Neural crest cell (in vitro differentiated cells): Measurements from ENCODE around the gene CCL27. TPM values are rescaled to one million over a fixed set of nuclear protein-coding genes. Genes with fewer than 3 reads are reported as not detected.

Source experiments
- DNase-seq: peaks from one replicate; pipeline ENCODE4 v3.0.0; 2021; ENCODE audit warnings: low read depth, mixed read lengths, low spot score
- H3K27ac Mint-ChIP-seq: one replicate; pipeline ENCODE4 v1.8.0; 2021; ENCODE audit warnings: mild to moderate bottlenecking, mixed read lengths; ENCODE audit not compliant: unreplicated experiment
- H3K27me3 Mint-ChIP-seq: 2 replicates; pipeline ENCODE4 v1.8.0; 2021; ENCODE audit warnings: low read depth, mild to moderate bottlenecking, mixed read lengths
- H3K36me3 Mint-ChIP-seq: 2 replicates; pipeline ENCODE4 v1.8.0; 2021; ENCODE audit warnings: low read depth, mild to moderate bottlenecking, mixed read lengths
- H3K4me1 Mint-ChIP-seq: 2 replicates; pipeline ENCODE4 v1.8.0; 2021; ENCODE audit warnings: mixed read lengths
- H3K4me3 Mint-ChIP-seq: one replicate; pipeline ENCODE4 v1.8.0; 2021; ENCODE audit warnings: mild to moderate bottlenecking, mixed read lengths
- H3K9me3 Mint-ChIP-seq: 2 replicates; pipeline ENCODE4 v1.8.0; 2021; ENCODE audit warnings: mixed read lengths
- CTCF ChIP-seq: fragments of 200-600 bp; sonication (generic); conservative IDR thresholded peaks from 2 replicates; pipeline ENCODE4 v1.5.0; 2021; ENCODE audit warnings: antibody characterized with exemption, mild to moderate bottlenecking
- total RNA-seq: library from RNA; stranded (reverse); gene quantifications from 2 replicates; pipeline ENCODE4 v1.2.1, GENCODE V29; 2021

CCL27 gene
- total RNA-seq, 1 donor from 2014 or later: 0.86 TPM

GRCh38 chr9:34637356-34638137 is 24.9 kb downstream of the CCL27 start, which contains the start of gene SIGMAR1:
SIGMAR1 (minus strand) TSS chr9:34637787; CDS start chr9:34637697, 90 bp downstream.
- Mint-ChIP-seq H3K36me3 (peaks cover 5% of the 10 kb centered on the region), H3K4me1 (peaks cover 39% of the 10 kb centered on the region), H3K27ac (peak within 1 kb of the TSS; percentile 75), H3K27me3 (peaks cover 5% of the 10 kb centered on the region), H3K4me3 (peak within 1 kb of the TSS; percentile 91), H3K9me3 (peaks cover 2% of the 10 kb centered on the region)
- DNase-seq: peak; percentile 95
- TF ChIP-seq CTCF: no peak

- Mint-ChIP-seq H3K4me1 (peaks cover 39% of the 10 kb centered on the region), H3K27ac (peak overlapping the region; percentile 75), H3K9me3 (peaks cover 2% of the 10 kb centered on the region), H3K36me3 (peaks cover 5% of the 10 kb centered on the region), H3K27me3 (peaks cover 11% of the 10 kb centered on the region), H3K4me3 (peak overlapping the region; percentile 91)
- no peak for DNase-seq
- TF ChIP-seq CTCF: no peak
Measured at GRCh38 chr9:34636791-34637355, 25.6 kb downstream of the CCL27 start.

GRCh38 chr9:34635556-34635955 is 26.9 kb downstream of the CCL27 start:
- no peak for TF ChIP-seq CTCF
- H3K27me3 Mint-ChIP-seq: peaks cover 25% of the 10 kb centered on the region
- H3K36me3 Mint-ChIP-seq: peaks cover 5% of the 10 kb centered on the region
- no peak for DNase-seq
- H3K4me3 Mint-ChIP-seq: peak overlapping the region; percentile 73
- H3K27ac Mint-ChIP-seq: no peak overlapping the region
- peaks cover 35% of the 10 kb centered on the region for H3K4me1 Mint-ChIP-seq
- no peaks in the 10 kb centered on the region for H3K9me3 Mint-ChIP-seq

- TF ChIP-seq CTCF: no peak
- Mint-ChIP-seq H3K4me3 (peak overlapping the region; percentile 69), H3K9me3 (no peaks in the 10 kb centered on the region), H3K27me3 (peaks cover 33% of the 10 kb centered on the region), H3K36me3 (peaks cover 5% of the 10 kb centered on the region), H3K4me1 (peaks cover 35% of the 10 kb centered on the region), H3K27ac (no peak overlapping the region)
- DNase-seq: no peak
Measured at GRCh38 chr9:34634551-34635248, 27.8 kb downstream of the CCL27 start.

- Mint-ChIP-seq H3K36me3 (peaks cover 5% of the 10 kb centered on the region), H3K27me3 (peaks cover 40% of the 10 kb centered on the region), H3K4me1 (peaks cover 40% of the 10 kb centered on the region), H3K27ac (no peak overlapping the region), H3K4me3 (peak overlapping the region; percentile 69), H3K9me3 (no peaks in the 10 kb centered on the region)
- DNase-seq: peak; percentile 79
- TF ChIP-seq CTCF: peak; percentile 90
Measured at GRCh38 chr9:34633851-34634550, 28.5 kb downstream of the CCL27 start.
